GM12878 (cell line): ENCODE measurements around the gene NDE1.

Experiments
- JUND ChIP-seq: IDR thresholded peaks from 2 replicates; pipeline ENCODE4 v1.6.1; 2012; ENCODE audit warnings: low read depth, mild to moderate bottlenecking, low read length, improper control_type of control experiment, moderate library complexity
- TF ChIP-seq, protein P1 (sequence below): IDR thresholded peaks from 2 replicates; pipeline ENCODE4 v1.6.1; 2012; ENCODE audit warnings: low read depth, low read length, improper control_type of control experiment

- no peak for TF ChIP-seq JUND
- TF ChIP-seq, protein P1, sequence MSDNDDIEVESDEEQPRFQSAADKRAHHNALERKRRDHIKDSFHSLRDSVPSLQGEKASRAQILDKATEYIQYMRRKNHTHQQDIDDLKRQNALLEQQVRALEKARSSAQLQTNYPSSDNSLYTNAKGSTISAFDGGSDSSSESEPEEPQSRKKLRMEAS, result no peak
These were observed 107.0 kb downstream of the NDE1 start for GRCh38 chr16:15757077-15757386.
